ENCODE data around the gene CAV3.

The CAV3 gene

DNA sequence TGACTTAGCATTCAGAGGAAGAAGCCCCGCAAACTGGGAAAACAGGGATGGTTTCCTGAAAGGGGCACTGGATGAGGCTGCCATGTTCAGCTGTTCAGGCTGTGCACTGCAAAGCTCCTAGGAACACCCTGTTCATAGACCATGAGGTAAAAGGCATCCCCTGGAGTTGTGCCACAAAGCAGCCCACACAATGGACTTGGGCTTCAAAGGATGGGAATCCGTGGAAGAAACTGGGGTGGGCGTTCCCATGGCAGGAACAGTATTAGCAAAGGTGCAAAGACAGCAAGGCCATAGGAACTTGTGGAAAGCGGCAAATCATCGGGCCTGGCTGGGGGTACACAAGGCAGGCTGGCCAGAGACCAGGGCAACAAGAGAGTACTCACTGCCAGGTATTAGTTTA lies 26.9 kb downstream of the CAV3 start:
- no peak for TF ChIP-seq CTCF (IDR thresholded peaks at IDR 0.05; ENCODE audit: low read depth, low read length, missing control alignments)
- Histone ChIP-seq H3K27ac (no peak overlapping the region), H3K27me3 (replicated peaks) (no peaks in the 10 kb centered on the region), H3K36me3 (replicated peaks) (no peaks in the 10 kb centered on the region), H3K4me3 (ENCODE audit: low read depth, low read length) (no peak overlapping the region)
- in situ Hi-C loops (cut with HindIII; ENCODE audit: low pct_ligation_motif_present, low sequenced_read_pairs), result no loop called here
- no peak for DNase-seq

- Histone ChIP-seq H3K4me3 (ENCODE audit: low read depth, low read length) (no peak overlapping the region), H3K27ac (no peak overlapping the region), H3K36me3 (replicated peaks) (no peaks in the 10 kb centered on the region), H3K27me3 (replicated peaks) (no peaks in the 10 kb centered on the region)
- no peak for DNase-seq
- in situ Hi-C loops (cut with HindIII; ENCODE audit: low pct_ligation_motif_present, low sequenced_read_pairs), result no loop called here
- TF ChIP-seq CTCF (IDR thresholded peaks at IDR 0.05; ENCODE audit: low read depth, low read length, missing control alignments), result no peak
Observed at GRCh38 chr3:8761866-8762265, 28.3 kb downstream of the CAV3 start.

DNA sequence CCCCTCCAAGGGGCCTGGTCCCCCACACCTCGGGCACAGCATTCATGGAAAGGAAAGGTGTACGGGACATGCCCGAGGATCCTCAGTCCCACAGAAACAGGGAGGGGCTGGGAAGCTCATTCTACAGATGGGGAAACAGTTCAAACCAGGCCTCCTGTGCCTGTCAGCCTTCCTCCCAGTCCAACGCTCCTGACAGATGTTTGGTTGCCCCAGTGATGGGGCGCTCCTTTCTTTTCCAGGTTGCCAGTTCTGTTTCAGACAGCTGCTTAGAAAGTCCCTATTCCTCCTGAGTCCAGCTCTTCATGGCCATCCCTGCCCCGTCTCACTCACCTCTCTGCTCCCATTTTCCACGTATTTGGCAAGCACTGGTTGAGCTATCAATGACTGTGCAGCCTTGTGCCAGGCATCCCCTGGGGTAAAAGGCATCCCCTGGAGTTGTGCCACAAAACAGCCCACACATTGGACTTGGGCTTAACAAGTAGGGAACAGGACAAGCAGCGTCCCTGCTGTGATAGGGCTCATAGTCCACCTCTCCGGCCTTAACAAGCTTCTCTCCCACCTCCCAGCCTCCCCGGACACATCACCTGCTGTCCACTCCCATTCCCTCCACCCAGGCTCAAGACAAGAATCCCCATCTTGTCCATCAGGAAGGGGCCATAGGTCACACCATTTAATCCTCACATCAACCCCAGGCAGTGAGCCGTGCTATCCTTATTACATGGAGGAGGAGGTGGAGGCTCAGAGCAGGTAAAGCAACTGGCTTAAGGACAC lies 29.2 kb downstream of the CAV3 start:
- TF ChIP-seq CTCF (IDR thresholded peaks at IDR 0.05; ENCODE audit: low read depth, low read length, missing control alignments), result no peak
- DNase-seq, result no peak
- in situ Hi-C loops (cut with HindIII; ENCODE audit: low pct_ligation_motif_present, low sequenced_read_pairs), result no loop called here
- H3K4me3 ChIP-seq (ENCODE audit: low read depth, low read length), result no peak overlapping the region
- no peaks in the 10 kb centered on the region for H3K27me3 ChIP-seq (replicated peaks)
- H3K36me3 ChIP-seq (replicated peaks), result no peaks in the 10 kb centered on the region
- H3K27ac ChIP-seq, result no peak overlapping the region

GRCh38 chr3:8764528-8764927 lies 30.9 kb downstream of the CAV3 start:
- no peaks in the 10 kb centered on the region for H3K36me3 ChIP-seq (replicated peaks)
- H3K4me3 ChIP-seq (ENCODE audit: low read depth, low read length), result no peak overlapping the region
- no peak for TF ChIP-seq CTCF (IDR thresholded peaks at IDR 0.05; ENCODE audit: low read depth, low read length, missing control alignments)
- H3K27ac ChIP-seq, result no peak overlapping the region
- H3K27me3 ChIP-seq (replicated peaks), result no peaks in the 10 kb centered on the region
- DNase-seq, result no peak
- in situ Hi-C loops (cut with HindIII; ENCODE audit: low pct_ligation_motif_present, low sequenced_read_pairs), result no loop called here

GRCh38 chr3:8765528-8765927 lies 31.9 kb downstream of the CAV3 start:
- Histone ChIP-seq H3K36me3 (replicated peaks) (no peaks in the 10 kb centered on the region), H3K4me3 (ENCODE audit: low read depth, low read length) (no peak overlapping the region), H3K27ac (no peak overlapping the region), H3K27me3 (replicated peaks) (no peaks in the 10 kb centered on the region)
- TF ChIP-seq CTCF (IDR thresholded peaks at IDR 0.05; ENCODE audit: low read depth, low read length, missing control alignments), result no peak
- DNase-seq, result no peak
- in situ Hi-C loops (cut with HindIII; ENCODE audit: low pct_ligation_motif_present, low sequenced_read_pairs), result no loop called here

- H3K27me3 ChIP-seq (replicated peaks), result no peaks in the 10 kb centered on the region
- in situ Hi-C loops (cut with HindIII; ENCODE audit: low pct_ligation_motif_present, low sequenced_read_pairs), result no loop called here
- H3K4me3 ChIP-seq (ENCODE audit: low read depth, low read length), result no peak overlapping the region
- DNase-seq, result no peak
- H3K27ac ChIP-seq, result no peak overlapping the region
- H3K36me3 ChIP-seq (replicated peaks), result no peaks in the 10 kb centered on the region
- TF ChIP-seq CTCF (IDR thresholded peaks at IDR 0.05; ENCODE audit: low read depth, low read length, missing control alignments), result no peak
Observed at GRCh38 chr3:8766148-8766547, 32.5 kb downstream of the CAV3 start.
